HG03457 (cell line): Measurements from ENCODE around the gene STAT5A.

Source experiments
- ATAC-seq: cut with Tn5 transposase; IDR thresholded peaks from one replicate; pipeline ENCODE4 v1.9.1; 2021; ENCODE audit warnings: moderate number of reproducible peaks; ENCODE audit not compliant: unreplicated experiment

Gene STAT5A

DNA sequence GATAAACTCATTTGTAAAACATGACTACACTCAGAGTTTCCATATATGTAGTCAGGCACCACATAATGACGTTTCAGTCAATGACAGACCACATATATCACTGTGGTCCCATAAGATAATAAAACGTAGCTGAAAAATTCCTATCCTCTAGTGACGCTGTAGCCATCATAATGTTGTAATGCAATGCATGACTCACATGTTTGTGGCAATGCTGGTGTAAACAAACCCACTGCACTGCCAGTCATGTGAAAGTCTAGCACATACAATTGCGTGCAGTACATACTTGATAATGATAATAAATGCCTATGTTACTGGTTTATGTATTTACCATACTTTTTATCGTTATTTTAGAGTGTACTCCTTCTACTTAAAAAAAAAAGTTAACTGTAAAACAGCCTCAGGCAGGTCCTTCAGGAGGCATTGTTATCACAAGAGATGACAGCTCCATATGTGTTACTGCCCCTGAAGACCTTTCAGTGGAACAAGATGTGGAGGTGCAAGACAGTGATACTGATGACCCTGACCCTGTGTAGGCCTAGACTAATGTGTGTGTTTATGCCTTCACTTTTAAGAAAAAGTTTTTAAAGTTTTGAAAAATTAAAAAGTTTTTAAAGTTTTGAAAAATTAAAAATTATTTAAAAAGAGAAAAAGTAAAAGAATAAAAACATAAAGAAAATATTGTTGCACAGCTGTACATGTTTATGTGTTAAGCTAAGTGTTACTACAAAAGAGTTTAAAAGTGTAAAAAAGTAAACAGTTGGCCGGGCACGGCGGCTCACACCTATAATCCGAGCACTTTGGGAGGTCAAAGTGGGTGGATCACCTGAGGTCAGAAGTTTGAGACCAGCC, 21.2 kb upstream of the STAT5A start:
- no peak for ATAC-seq

DNA sequence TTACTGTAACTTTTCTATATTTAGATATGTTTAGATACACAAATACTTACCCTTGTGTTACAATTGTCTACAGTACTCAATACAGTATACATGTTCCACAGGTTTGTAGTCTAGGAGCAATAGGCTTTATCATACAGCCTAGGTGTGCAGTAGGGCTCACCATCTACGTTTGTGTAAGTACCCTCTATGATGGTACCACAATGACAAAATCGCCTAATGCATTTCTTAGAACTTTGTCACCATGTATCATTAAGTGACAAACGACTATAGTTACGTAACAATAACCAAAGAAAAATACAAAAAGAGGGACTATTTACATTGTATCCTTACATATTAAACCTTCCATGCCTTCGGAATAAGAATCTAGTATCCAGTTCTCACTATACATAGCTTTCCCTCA, 20.1 kb upstream of the STAT5A start:
- no peak for ATAC-seq

DNA sequence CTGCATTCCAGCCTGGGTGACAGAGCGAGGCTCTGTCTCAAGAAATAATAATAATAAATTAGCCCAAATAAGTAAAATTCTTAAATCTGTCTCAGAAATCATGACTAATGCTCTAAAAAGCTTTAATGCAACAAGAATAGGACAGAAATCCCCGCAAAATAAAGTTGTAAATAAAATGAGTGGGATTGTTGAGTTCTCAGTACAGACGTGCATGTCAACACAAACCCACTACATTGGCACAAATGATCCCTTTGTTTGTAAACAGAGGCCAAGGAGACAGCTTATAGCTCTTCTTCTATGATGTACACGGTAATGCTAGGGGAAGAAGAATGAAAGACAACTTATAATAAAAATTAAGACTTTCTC, 18.1 kb upstream of the STAT5A start:
- ATAC-seq: no peak

DNA sequence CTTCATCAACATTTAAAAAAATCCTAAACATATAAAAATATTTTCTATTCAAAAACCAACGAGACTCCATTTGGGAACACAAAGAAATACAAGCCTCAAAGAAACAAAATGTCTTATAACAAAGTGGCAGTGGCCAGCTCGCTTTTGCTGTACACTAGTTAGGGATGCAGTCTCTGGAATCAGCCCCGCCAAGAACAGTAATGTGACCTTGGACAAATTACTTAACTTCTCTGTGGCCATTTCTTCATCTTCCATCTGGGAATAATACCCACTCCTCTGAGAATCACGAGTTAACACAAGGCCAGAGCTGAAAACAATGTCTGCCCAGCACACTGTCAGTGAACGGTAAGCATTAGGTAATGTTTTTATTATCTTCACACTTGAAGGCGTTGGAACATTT, 17.7 kb upstream of the STAT5A start:
- ATAC-seq: no peak

DNA sequence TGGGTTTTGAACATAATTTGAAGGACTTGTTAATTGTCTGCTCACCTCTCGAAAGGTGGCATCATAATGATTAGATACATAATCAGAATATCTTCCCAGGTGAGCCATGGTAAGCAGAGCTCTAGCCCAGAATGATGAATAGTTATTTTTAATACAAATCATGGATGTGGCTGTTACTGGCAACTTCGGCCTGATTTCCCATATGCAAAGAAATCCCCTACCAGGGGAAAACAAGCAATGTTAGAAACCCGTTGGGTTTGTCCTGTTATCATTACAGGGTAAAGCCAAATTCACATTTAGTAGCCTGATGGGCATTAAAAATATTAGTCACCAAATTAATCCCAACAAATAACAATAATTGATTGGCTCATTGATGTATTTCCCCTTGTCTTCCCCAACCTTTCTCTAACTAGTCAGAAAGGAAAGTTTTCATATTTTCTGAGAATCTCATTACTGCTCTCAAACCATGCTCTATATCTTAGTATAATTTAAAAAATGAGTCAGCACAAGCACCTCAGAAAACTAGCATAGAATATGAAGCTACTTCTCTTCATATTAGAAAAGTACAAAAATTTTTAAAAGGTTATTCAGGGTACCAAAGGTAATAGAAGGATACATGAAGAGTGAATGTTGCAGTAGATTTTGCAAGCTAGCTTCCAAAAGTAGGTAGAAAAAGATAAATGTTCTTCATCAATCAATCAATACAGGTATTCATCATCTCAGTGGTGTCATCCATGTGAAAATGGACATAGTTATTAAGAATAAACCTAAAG, 17.1 kb upstream of the STAT5A start:
- ATAC-seq: no peak

DNA sequence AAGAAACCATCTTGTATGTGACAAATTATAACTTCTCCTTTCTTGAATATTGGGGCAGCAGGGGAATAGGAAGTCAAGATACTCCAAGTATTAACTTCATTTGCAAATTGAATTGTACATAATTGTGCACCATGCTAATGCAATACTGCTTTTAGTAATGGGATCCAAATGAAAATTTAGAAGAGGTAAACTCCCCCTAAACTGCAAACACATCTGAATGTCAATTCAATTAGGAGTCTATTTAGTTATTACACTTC, 16.6 kb upstream of the STAT5A start:
- no peak for ATAC-seq

DNA sequence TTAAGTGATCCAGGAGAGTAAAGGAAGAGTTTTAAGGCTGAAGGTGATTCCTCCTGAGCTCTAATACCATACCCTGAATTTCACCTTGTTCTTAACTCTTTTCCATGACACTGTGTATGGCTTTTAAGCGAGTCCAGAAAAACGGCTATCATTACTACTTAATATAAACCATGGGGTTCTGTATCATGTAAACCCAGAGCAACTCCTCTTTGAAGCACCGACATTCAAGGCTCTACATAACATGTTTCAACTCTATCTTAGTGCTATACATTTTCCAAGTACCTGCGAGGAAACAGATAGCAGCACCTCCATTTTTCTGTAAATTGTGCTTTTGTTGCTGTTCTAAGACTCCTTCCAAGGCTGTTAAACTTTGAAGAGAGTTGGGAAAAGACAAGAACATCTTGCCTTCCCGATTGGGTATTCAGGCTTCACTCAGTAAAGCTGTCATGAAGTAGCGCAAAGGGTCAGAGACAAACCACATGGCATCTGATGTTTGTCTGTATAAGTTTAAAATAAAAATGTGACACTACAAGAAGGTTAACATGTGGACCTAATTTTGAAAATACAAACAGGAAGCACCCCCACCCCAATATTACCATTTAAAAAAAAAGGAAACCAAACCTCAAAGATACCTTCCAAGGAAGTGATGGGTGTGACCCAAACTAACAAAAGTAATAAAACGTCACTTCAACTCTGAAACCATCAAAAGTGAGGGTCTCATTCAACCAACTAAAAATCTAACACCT, 16.0 kb upstream of the STAT5A start:
- ATAC-seq: no peak

DNA sequence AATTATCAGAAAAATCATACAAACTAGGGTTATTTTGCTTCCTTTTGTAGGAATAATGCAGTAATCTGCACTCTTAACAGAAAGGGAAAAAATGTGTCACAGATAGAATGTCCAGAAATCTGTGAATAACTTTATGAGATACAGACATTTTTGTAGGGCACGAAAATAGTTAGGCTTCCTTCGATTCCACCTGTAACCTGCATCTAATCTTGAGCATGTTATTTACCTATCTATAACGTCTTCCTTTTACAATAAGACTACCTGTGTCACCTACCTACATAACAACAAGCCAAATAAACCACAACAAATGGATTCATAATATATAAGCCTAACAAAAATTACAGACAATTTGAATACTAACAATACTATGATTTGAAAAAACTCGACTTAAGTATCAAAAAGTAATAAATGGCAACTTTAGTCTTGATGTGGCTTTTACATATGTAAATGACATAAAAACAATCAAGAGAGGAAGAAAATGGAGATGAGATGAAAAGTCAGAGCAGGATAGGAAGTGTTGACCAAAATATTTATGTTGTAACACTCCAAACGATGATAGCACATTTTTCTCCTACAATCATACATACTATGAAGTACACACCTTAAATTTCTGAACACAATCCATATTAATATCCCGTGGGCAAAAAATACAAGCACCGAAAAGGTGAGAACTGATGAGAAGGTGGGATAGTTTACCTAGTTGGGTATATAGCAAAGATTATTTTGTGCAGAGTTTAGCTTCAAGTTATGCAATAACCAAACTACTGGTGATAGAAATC, 14.6 kb upstream of the STAT5A start:
- no peak for ATAC-seq

DNA sequence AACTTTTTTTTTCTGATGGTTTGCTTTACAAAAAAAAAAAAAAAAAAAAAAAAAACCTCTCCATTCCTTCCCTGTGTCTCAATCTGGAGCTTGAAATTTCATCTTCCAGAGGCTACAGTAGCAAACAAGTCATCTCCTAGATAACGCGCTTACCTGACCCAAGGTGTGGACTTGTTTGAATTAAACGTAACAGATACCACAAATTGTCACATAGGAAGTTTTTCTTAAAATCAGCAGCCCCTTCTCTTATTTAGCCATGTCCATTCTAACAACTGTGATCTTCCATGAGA, 14.1 kb upstream of the STAT5A start:
- no peak for ATAC-seq

DNA sequence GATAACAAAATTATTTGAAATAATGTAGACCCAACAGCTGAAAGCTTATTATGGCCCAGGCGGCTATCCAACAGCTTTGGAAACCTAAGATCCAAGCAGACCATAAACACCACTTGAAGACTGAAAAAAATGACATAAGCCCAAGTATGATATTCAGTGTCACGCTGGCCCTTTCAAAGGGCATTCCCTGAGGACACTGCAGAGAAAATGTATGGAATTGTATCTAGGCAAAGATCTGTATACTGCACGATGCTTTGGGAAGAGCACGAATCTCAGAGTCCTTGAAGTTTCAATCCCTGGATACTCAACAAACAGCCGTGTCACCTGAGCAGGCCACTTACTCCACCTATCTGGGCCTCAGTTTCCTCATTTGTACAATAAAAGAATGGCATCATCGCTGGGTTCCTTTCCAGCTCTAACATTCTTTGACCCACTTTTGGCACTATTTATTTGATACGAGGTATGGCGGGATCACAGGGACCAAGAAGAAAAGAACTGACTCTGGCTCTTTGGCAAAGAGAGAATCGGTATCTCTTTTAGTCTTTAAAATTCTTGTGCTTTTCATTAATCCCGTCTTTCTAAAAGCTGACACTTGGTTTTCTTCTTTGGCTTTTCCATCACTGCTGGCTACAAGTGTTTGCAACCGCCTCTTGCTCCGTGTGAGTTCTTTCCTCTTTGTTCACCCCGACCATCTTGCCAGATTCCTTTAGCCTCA, 13.3 kb upstream of the STAT5A start:
- no peak for ATAC-seq

DNA sequence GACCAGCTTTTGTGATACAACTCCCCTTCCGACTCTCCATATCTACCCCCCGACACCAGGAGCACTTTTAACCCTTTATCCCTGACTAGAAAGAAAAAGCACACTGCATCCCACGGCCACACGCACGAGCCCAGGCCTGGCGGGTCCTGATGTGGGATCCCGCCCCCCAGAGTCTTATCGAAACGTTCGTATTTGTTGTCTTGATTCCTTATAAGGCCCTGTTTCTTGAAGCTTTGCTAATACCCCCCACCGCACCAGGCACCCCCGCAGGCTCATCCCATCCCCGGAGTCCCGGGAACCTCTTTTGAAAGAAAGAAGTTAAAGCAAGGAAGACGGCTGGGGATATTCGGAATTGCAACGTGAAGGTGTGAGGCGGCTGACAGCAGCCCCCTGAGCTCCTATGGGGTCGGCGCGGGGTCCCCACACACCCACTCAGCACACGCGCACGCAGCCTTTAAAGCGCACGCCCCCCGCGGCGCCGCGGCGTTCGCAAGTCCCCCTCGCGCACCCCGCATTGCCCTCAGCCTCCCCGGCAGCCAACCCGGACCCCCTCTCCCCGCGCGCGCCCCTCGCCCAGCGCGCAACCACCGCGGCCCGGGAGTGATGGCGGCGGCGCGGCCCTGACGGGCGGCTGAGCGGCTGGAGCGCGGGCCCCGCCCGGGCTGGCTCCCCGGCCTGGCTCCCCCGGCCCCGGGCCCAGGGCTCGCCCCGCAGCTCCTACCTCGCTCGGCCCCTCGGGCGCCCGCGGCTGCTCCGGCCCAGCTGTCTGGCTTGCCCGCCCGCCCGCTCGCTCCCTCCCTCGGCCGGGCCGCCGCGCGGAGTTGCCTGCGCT, 12.6 kb upstream of the STAT5A start:
- no peak for ATAC-seq

DNA sequence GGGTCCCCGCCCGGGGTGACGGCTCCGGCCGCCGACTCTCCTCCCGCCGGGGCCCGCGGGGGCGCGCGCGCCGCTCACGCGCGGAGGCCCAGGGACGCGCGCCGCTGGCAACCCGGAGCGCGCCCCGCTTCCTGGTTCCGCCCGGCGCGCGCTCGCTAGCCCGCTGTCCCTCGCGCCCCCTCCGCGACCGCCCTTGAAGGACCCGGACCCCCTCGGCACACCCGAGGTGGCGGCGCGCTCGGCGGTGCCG, 12.0 kb upstream of the STAT5A start, which contains the start of gene STAT5B:
TSS of gene STAT5B (minus strand) at position 33 of the 250 bp plus-strand sequence. CDS start 44,264 bp downstream, outside the sequence.
- no peak for ATAC-seq

DNA sequence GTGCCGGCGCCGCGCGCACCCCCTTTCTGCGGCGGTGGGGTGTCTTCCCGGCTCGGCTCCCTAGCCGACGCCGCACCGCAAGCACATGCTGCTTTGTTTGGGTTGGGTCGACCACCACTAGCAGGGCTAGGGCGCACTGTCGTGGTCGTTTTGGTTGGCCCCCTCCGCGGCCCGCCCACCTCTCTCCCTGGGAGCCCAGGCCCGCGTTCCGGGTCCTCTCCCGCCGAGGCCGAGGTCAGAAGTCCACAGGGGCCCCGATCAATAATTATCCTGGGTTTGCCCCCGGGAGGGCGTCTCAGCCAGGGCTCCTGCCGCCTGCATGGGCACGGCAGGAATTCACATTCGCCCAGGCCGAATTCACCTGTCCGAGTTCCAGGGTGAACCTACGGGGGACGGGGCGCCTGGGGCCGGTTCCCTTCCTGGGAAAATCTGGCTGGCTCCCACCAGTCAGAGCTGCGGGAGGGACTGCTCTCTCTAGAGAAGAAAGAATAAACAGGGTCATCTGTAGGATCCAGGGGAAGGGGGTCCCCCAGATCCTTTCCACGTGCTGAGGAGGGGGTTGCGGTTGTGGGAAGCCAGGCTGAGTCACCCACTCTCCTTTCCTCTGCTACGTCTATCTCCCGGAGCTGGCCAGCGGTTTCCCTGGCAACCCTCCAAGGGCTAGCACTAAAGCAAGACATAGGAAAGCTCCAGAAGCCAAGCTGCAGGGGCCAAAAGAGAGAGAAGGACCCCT, 11.5 kb upstream of the STAT5A start:
- ATAC-seq: no peak

DNA sequence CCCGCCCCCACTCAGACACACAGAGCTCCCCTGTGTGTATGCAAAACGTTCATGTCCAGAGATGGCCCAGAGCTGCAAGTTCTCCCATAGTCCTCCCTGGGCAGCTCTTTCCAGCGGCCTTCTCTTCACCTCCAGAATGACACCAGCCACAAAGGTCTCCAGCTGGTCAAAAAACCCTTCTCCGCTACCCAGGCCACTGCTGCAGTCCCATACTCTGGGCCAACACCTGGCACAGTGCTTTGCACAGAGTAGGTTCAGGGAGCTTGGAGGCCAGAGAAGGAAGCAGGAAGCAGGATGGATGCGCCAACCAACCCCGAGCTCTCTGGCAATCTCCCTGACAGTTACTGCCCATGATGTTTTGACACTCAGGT, 11.0 kb upstream of the STAT5A start:
- no peak for ATAC-seq

DNA sequence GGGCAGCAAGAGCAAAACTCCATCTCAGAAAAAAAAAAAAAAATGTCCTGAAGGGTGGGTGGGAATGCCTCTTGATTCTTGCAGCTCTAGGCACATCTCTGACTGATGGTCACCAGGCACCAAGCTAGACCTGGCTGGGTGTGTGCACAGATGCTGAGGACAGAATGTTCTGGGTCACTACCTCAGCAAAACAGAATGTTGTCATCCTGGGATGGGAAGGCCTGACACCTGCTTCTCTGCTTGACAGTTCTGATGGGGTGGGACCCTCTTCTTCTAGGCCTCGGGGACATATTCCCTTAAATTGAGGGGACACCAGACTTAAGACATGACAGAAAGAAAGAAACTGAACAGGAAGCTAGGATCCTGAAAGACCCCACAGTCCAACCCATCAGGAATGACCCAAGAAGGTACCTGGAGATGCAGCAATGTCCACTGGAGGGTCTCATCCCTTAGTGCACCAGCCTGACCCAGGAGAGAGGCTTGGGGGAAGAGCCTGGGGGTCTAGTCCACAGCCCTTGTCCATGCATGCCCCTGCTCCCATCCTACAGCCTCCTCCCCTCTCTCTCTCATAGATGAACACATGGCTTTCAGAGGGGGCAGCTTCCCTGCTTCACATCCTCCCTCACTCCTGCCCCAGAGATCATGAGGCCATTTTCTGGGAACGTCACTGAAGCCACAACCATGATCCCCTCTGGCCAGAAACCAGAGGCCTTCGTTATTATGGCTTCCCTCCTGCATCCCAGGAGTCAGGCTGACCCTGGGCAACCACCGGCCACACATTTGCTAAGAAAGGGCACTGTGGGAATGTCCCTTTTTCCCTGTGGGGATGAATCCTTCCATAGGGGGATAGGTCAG, 8.3 kb upstream of the STAT5A start:
- ATAC-seq: no peak

DNA sequence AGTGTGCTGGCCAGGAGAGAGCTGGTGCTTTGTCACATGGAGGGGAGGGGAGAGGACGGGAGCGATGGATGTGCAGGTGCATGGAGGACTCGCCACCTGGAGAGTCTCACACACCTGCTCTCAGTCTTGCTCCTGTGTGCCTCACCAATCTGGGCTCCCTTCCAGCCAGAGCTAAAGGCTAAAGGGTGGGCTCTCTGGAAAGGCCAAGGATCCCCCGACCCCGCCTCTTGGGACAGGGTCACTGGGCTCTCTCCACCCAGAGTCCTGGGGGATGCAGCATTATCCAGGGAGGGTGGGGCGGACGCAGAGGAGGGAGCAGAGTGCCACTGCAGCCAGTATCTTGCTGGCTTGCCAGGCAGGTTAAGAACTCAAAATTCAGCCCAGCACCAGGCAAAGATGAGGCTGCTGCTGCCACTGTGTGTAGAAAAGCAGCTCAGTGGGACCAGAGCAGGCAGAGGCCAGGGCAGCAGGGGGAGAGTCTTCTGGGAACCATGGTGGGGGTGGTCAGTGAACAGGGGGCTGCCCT, 6.7 kb upstream of the STAT5A start:
- ATAC-seq: no peak

DNA sequence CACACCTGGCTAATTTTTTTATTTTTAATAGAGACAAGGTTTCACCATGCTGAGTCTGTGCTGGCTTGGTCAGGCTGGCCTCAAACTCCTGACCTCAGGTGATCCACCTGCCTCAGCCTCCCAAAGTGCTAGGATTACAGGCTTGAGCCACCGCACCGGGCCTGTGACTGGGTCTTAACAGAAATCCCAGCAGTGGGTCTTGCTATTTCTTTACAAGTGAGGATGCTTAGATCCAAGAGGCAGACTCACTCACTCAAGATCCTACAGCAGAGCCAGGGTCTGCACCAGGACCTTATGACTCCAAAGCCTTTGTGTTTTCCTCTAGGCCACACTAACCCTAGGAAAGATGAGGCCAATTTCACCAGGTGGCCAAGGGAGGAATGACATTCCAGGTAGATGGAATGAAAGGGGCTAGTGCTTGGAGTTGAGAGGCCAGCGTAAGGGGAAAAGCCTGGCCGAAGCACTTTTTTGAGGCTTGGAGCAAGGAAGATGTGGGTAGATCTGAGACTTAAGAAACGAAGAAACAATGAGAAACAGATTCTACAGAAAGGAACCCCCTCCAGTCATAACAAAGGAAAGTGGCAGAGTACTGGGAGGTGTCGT, 5.7 kb upstream of the STAT5A start:
- no peak for ATAC-seq
